HG02623 (cell line): ENCODE results near the gene ZNF488.

Source experiments
- ATAC-seq: cut with Tn5 transposase; IDR thresholded peaks from one replicate; pipeline ENCODE4 v1.9.1; 2021; ENCODE audit warnings: moderate library complexity; ENCODE audit not compliant: unreplicated experiment

ZNF488 gene

DNA sequence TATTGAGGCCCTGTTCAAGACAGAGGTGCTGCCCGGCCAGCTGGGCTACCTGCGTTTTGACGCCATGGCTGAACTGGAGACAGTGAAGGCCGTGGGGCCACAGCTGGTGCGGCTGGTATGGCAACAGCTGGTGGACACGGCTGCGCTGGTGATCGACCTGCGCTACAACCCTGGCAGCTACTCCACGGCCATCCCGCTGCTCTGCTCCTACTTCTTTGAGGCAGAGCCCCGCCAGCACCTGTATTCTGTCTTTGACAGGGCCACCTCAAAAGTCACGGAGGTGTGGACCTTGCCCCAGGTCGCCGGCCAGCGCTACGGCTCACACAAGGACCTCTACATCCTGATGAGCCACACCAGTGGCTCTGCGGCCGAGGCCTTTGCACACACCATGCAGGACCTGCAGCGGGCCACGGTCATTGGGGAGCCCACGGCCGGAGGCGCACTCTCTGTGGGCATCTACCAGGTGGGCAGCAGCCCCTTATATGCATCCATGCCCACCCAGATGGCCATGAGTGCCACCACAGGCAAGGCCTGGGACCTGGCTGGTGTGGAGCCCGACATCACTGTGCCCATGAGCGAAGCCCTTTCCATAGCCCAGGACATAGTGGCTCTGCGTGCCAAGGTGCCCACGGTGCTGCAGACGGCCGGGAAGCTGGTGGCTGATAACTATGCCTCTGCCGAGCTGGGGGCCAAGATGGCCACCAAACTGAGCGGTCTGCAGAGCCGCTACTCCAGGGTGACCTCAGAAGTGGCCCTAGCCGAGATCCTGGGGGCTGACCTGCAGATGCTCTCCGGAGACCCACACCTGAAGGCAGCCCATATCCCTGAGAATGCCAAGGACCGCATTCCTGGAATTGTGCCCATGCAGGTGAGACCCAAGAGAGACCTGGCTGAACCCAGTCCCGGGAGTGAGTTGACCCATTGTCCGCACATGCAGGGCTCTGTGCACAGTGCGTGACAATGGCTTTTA, 33.1 kb downstream of the ZNF488 start:
- no peak for ATAC-seq

DNA sequence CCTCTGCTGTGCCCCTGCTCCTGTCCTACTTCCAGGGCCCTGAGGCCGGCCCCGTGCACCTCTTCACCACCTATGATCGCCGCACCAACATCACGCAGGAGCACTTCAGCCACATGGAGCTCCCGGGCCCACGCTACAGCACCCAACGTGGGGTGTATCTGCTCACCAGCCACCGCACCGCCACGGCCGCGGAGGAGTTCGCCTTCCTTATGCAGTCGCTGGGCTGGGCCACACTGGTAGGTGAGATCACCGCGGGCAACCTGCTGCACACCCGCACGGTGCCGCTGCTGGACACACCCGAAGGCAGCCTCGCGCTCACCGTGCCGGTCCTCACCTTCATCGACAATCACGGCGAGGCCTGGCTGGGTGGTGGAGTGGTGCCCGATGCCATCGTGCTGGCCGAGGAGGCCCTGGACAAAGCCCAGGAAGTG, 34.1 kb downstream of the ZNF488 start:
- no peak for ATAC-seq

DNA sequence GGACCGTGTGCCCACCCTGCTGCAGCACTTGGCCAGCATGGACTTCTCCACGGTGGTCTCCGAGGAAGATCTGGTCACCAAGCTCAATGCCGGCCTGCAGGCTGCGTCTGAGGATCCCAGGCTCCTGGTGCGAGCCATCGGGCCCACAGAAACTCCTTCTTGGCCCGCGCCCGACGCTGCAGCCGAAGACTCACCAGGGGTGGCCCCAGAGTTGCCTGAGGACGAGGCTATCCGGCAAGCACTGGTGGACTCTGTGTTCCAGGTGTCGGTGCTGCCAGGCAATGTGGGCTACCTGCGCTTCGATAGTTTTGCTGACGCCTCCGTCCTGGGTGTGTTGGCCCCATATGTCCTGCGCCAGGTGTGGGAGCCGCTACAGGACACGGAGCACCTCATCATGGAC, 34.6 kb downstream of the ZNF488 start:
- no peak for ATAC-seq

DNA sequence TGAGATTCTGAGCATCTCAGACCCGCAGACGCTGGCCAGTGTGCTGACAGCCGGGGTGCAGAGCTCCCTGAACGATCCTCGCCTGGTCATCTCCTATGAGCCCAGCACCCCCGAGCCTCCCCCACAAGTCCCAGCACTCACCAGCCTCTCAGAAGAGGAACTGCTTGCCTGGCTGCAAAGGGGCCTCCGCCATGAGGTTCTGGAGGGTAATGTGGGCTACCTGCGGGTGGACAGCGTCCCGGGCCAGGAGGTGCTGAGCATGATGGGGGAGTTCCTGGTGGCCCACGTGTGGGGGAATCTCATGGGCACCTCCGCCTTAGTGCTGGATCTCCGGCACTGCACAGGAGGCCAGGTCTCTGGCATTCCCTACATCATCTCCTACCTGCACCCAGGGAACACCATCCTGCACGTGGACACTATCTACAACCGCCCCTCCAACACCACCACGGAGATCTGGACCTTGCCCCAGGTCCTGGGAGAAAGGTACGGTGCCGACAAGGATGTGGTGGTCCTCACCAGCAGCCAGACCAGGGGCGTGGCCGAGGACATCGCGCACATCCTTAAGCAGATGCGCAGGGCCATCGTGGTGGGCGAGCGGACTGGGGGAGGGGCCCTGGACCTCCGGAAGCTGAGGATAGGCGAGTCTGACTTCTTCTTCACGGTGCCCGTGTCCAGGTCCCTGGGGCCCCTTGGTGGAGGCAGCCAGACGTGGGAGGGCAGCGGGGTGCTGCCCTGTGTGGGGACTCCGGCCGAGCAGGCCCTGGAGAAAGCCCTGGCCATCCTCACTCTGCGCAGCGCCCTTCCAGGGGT, 35.2 kb downstream of the ZNF488 start:
- no peak for ATAC-seq

DNA sequence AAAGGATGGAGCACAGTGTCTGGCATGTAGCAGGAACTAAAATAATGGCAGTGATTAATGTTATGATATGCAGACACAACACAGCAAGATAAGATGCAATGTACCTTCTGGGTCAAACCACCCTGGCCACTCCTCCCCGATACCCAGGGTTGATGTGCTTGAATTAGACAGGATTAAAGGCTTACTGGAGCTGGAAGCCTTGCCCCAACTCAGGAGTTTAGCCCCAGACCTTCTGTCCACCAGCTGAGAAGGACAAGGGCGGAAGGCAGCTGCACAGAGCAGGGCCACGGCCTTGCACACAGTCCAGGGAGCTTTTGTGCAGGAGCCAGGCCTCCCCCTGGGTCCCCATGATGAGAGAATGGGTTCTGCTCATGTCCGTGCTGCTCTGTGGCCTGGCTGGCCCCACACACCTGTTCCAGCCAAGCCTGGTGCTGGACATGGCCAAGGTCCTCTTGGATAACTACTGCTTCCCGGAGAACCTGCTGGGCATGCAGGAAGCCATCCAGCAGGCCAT, 35.9 kb downstream of the ZNF488 start, which contains the start of gene RBP3:
Gene RBP3, plus strand, starts transcription at position 226 of the 514 bp plus-strand sequence. Its CDS starts 122 bp downstream, at position 348.
- ATAC-seq = no peak

DNA sequence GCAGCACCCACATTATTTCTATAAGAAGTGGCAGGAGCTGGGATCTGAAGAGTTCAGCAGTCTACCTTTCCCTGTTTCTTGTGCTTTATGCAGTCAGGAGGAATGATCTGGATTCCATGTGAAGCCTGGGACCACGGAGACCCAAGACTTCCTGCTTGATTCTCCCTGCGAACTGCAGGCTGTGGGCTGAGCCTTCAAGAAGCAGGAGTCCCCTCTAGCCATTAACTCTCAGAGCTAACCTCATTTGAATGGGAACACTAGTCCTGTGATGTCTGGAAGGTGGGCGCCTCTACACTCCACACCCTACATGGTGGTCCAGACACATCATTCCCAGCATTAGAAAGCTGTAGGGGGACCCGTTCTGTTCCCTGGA, 36.8 kb downstream of the ZNF488 start:
- ATAC-seq = no peak

DNA sequence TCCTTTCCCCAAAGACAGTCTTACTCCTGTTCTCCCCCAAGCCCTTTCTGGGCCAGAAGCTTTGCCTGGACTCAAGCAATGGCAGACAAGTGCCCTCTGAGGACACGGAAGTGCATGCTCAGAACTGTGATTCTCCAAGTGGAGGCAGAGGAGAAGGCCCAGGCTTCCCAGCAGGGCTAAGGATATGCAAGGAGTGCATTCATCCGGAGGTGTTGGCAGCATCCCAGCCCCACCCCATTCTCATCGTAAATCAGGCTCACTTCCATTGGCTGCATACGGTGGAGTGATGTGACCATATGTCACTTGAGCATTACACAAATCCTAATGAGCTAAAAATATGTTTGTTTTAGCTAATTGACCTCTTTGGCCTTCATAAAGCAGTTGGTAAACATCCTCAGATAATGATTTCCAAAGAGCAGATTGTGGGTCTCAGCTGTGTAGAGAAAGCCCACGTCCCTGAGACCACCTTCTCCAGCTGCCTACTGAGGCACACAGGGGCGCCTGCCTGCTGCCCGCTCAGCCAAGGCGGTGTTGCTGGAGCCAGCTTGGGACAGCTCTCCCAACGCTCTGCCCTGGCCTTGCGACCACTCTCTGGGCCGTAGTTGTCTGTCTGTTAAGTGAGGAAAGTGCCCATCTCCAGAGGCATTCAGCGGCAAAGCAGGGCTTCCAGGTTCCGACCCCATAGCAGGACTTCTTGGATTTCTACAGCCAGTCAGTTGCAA, 37.4 kb downstream of the ZNF488 start:
- no peak for ATAC-seq

DNA sequence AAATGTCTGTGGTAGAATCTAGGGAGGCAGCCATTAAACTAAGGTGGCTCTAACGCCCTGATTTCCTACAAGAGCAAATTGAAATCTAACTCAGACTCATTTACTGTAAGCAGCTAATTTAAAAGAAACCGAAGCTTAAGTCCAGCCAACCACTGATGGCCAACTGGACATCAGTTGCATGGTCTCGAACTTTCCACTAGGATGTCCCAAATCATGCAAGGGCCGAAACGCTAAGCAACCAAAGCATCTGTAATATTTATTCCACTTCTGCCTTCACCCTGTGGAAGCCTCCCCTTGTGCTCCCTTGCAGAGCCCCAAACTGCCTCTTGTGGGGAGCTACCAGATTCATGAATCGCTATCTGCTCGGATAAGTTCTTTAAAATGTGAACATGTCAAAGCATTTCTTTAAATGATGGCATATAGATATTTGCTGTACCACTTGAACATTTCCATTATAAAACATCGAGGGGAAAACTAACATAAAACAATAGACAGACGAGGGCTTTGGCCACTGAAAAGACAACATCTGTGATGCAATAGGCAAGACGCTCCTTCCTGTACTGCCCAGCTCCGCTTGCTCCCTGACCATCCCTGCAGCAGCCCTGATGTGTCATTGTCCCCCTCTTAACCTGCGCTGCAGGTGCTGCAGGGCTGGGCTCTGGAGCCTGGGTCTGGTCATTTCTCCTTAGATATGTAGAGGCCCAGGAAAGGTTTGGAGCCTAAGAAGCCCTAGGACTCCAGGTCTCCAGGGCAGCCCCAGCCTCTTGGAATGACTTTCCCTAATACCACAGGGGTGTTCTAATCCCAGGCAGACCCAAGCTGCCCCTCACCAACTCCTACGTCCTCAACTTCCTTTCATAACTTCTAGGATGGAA, 38.9 kb downstream of the ZNF488 start:
- ATAC-seq = no peak

DNA sequence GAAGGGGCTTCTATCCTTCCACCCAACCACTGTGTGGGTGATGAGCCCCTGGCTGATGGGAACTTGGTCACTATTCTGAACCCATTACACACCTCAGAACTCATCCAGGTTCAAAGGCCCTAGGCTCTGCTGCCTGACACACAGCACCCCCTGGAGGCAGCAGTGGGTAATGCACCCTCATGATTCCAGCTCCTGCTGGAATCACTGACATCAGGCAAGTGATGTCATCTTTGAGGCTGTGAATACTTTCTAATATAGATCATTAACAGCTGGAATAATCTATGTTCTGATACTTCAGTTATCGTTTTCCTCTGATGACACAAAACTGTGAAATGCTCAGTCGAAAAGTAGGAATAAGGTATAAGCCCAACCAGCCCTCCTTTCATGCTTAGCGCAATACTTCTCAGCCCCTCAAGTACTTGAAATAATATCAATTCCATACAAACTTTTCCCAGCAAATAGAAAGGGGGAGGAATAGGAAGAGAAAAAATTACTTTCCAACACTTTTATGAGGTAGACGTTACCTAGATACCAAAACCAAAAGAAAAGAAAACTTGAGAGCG, 43.4 kb downstream of the ZNF488 start:
- ATAC-seq = no peak

DNA sequence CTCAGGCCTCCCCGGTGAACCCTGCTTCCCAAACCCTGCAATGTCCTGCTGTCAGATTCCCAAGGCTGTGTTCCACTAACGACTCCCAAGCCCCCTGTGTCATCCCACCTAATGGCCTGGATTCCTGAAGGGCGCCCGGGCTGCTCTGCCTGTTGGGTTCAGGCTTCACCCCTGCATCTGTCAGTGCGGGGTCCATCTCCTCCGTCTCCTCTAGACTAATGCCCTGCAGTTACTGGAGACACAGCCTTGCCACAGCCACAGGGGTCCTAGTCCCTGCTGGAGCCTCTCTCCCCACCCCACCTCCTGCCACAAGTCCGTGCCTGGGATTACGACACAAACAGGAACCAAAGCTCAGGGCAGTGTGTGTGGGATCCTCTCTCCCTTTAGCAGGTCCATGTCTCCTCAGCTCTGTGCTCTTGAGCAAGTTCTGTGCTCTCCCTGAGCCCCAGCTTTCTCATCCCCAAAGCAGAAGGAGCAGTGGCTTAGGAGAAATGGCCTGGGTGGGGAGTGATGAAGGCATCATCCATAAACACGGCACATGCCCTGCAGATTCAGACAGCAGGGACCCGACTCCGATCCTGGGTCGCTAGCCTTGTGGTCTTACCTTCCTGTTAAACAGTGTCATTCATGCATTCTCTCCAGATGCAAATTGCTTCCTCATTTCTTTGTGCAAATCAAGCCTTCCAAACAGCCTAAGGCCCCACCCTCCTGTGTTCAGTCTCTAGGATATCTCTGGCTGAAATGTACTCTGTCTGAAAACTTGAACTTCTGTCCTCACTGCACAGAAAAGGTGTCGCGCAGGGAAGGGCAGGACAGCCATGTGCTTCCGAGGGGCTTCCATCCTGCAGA, 44.1 kb downstream of the ZNF488 start:
- no peak for ATAC-seq

DNA sequence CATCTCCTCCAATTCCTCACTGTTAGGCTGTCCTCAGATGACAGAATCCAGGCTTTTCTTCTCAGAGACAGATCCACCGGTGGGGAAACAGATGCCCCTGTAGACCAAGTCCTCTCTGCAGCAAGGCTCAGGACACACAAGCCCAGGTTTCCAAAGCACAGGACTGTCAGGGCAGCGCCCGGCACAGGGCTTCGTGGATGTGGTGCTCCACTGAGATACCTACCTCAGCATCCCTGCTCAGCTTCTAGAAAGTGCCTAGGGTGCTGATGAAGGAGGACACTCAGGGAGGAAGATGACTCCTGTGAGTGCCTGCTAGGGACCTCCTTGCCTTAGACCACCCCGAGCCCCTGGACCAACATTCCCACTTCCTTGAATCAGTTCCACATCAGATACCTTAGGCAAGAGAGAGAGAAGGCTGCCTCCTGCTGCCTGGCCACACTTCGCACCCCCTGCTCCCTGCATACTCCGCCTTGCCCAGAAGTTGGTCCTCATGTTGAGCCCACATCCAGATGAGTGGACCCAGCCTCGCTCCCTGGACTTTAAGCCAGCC, 44.8 kb downstream of the ZNF488 start:
- ATAC-seq = no peak

DNA sequence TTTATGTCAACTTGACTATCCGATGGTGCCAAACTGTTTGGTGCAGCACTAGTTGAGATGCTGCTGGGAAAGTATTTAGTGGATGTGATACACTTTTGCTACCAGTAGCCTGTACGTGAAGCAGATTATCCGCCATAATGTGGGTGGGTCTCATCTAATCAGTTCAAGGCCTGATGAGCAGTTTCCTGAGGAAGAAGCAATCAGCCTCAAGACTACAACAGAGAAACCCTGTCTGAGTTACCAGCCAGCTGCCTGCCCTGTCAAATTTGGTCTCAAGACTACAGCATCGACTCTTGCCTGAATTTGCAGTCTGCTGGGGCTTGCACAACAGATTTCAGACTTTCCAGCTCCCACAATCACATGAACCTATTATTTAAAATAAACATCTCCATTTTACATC, 46.8 kb downstream of the ZNF488 start:
- ATAC-seq = no peak

DNA sequence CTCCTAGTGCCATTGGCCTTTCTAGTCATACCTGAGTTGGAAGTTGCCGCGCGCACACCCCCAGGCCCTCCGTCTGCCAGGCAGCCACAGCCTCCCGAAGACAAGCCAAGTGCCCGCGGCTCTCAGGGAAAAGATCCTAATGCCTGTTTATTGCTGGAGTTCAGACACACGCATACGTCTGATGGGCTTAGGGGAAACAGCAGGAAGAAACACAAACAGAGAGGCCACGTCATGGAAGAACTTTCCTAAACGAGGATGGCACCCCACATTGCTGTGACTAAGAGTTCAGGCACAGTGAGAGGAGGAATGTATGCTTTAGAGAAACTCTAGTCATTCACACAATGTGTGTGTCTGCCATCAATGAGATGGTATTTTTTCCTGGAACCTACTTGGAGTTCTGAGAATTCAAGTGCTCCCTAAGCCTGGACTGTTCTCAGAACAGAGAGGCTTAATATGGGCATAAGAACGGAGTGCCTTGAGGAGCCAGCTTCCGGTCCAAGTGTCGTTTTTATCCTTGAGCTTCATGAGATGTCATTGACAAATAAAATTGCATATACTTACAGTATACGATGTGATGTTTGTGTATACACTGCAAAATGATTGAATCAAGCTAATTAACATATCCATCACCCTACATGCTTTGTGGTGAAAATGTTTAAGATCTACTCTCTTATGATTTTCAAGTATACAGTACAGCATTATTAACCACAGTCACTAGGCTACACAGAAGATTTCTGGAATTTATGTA, 47.5 kb downstream of the ZNF488 start:
- no peak for ATAC-seq

DNA sequence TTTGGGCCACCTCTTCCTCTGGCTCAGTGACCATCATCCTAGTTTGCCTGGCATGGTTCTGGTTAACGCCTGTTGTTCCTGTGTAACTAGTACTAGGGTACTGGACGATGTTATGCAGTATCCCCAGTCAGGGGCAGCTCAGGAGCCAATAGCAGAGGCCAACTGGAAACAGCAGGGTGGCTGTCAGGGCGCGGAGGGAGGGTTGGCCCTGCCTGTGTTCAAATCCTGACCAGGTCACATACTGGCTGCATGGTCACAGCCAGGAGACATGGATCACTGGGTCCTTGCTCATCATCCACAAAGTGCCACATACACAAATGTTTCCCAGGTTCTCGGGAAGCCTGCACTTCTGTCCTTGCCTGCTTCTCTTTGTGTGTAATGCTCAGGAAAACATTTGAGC, 48.2 kb downstream of the ZNF488 start:
- ATAC-seq = no peak

DNA sequence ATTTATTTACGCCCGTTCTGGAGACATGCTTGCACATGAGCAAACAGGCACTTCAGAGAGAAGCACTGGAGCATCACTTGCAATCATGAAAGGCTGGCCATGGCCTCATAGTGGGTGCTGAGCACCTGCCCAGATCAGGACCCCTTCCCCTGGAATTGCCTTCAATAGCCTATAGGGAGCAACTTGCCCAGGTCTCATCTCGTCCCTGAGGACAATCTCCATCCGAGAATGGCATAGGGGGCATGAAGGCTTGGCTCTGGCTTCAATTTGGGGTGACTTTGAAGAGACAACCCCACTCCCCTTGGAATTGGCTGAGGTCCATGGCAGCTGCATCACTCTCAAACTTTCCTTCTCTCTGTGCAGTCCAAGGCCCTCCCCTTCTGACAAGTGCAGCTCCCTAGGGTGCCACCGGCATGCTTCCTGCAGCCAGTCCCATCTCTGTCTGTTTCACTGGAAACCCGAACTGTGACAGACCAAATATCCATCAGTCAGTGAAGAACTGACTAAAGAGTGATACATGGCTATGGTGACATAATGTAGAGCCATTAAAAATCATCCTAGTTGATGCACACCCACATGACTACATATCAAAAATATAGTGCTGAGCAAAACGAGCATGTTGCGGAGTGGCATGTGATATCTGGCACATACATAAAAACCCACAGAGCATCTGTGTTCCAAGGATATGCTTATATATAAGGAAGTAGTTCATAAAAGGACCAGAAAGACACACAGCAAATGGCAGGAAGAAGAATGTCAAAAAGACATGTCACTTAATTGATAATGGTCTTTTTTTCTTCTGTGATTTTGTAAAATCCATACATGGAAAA, 49.4 kb downstream of the ZNF488 start:
- no peak for ATAC-seq

DNA sequence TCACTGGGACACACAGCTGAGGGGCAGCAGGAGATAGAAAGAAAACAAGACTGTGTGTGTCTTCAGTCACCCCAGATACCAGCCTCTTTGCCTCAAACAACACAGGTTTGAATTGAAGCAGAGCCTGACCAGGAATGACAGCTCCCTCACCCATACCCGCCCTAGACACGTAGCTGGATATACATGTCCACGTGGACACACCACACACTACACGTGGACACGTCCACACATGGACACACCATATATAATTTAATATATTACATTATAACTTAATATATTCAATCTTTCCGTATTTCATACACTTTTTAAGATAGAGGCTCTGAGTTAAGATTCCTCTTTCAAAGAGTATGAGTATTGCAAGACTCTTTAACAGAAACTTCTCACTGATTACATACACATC, 50.6 kb downstream of the ZNF488 start:
- no peak for ATAC-seq

DNA sequence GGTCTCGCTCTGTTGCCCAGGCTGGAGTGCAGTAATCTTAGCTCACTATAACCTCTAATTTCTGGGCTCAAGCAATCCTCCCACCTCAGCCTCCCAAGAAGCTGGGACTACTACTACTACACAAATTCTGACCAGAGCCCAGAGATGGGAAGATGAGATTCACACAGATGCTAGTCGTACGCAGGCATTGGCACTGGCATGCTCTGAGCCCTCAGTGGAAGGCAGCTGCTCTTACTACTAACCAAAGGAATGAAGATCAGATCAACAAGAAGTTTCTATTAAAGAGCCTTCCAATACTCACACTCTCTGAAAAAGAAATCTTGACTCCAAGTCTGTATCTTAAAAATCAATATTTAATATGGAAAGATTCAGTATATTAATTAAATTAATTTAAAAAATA, 51.1 kb downstream of the ZNF488 start:
- ATAC-seq = no peak
